Measurements from ENCODE around the gene SLFN12L.

DNA sequence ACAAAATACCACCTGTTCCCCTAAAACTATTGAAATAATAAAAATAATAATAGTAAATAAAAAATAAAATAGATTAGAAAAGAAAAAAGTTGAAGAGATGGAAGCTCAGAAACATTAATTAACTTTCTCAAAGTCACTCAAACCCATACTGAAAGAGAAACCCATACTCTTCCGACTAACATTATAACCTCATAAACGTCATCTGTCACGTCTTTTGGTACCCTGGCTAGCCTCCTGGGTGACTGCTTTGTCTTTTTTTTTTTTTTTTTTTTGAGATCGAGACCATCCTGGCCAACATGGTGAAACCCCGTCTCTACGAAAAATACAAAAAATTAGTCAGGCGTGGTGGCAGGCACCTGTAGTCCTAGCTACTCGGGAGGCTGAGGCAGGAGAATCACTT, 7.6 kb downstream of the SLFN12L start:
- TF ChIP-seq, protein P1, sequence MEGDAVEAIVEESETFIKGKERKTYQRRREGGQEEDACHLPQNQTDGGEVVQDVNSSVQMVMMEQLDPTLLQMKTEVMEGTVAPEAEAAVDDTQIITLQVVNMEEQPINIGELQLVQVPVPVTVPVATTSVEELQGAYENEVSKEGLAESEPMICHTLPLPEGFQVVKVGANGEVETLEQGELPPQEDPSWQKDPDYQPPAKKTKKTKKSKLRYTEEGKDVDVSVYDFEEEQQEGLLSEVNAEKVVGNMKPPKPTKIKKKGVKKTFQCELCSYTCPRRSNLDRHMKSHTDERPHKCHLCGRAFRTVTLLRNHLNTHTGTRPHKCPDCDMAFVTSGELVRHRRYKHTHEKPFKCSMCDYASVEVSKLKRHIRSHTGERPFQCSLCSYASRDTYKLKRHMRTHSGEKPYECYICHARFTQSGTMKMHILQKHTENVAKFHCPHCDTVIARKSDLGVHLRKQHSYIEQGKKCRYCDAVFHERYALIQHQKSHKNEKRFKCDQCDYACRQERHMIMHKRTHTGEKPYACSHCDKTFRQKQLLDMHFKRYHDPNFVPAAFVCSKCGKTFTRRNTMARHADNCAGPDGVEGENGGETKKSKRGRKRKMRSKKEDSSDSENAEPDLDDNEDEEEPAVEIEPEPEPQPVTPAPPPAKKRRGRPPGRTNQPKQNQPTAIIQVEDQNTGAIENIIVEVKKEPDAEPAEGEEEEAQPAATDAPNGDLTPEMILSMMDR (IDR thresholded peaks at IDR 0.05 in 4 of 5, conservative IDR thresholded peaks at IDR 0.05 in 1 of 5), result no peak
- no peak for TF ChIP-seq POLR2A (IDR thresholded peaks at IDR 0.05)
